HCT116 (cell line): Measurements from ENCODE around the gene MGME1. TPM values are rescaled to one million over a fixed set of nuclear protein-coding genes. Genes with fewer than 3 reads are reported as not detected.

Experiments
- ATAC-seq: fragments of 200-7000 bp; cut with Tn5 transposase; 2 replicates; pipeline ENCODE4 v1.9.1; 2020; ENCODE audit warnings: mild to moderate bottlenecking, moderate library complexity
- BruUV-seq: library from RNA; stranded (reverse); fragments of 400-500 nt; replicated peaks from 2 replicates; lab custom pipeline; 2021; lab: Mats Ljungman, UMichigan
- CTCF ChIA-PET: fragments of 300-600 bp; sonication (Branson Sonifier 250); formaldehyde crosslinking; loops from one replicate; lab custom pipeline; 2021; ENCODE audit warnings: antibody characterized with exemption; lab: Charles Lee
- POLR2A ChIA-PET: fragments of 300-600, 350-600 bp; sonication (Branson Sonifier 250); formaldehyde crosslinking; loops from one replicate; lab custom pipeline; 2021; ENCODE audit warnings: antibody characterized with exemption; lab: Charles Lee
- RAD21 ChIA-PET, 2 experiments: fragments of 300-600 bp; sonication (Branson Sonifier 250); formaldehyde crosslinking; loops; one replicate each; lab custom pipeline; 2023; ENCODE audit warnings: low total read pairs in 2 of 2; ENCODE audit not compliant: uncharacterized antibody in 2 of 2, unreplicated experiment in 2 of 2, low non-redundant PET in 1 of 2; lab: Charles Lee
- DNase-seq: peaks from one replicate; pipeline ENCODE4 v3.0.0-alpha.2; 2010; ENCODE audit warnings: low read depth, low spot score
- H2AFZ ChIP-seq: fragments of 200-600 bp; shearing (Covaris generic), sonication (generic); 2 replicates; pipeline ENCODE4 v1.6.1; 2017; ENCODE audit warnings: low read depth, mixed run types, mixed read lengths, antibody characterized with exemption, low read length; ENCODE audit not compliant: poor library complexity, severe bottlenecking
- H3K27ac ChIP-seq: 2 replicates; pipeline ENCODE4 v1.5.1; 2012; ENCODE audit warnings: low read depth, low read length
- H3K27me3 ChIP-seq: fragments of 200-600 bp; sonication (generic); 2 replicates; pipeline ENCODE4 v1.6.1; 2016; ENCODE audit warnings: mixed run types, low read length, mixed read lengths; ENCODE audit not compliant: insufficient read depth
- H3K36me3 ChIP-seq, 2 experiments: fragments of 200-500 bp in 1 of 2; fragments of 200-600 bp in 1 of 2; sonication (Bioruptor generic) in 1 of 2; sonication (generic) in 1 of 2; 2 replicates each; pipeline versions ENCODE4 v1.5.1 to v1.6.1; 2014 to 2016; ENCODE audit warnings: low read length in 2 of 2, inconsistent platforms in 1 of 2, mixed read lengths in 1 of 2, mixed run types in 1 of 2; ENCODE audit not compliant: insufficient read depth in 2 of 2, control insufficient read depth in 1 of 2
- H3K4me1 ChIP-seq, 2 experiments: fragments of 200-600 bp in 1 of 2; sonication (generic) in 1 of 2; 2 replicates each; pipeline versions ENCODE4 v1.5.1 to v1.6.1; 2012 to 2017; ENCODE audit warnings: low read length in 2 of 2, inconsistent platforms in 1 of 2, mild to moderate bottlenecking in 1 of 2, mixed read lengths in 1 of 2, mixed run types in 1 of 2, moderate library complexity in 1 of 2; ENCODE audit not compliant: insufficient read depth in 2 of 2, control insufficient read depth in 1 of 2
- H3K4me2 ChIP-seq: fragments of 200-600 bp; sonication (generic); 2 replicates; pipeline ENCODE4 v1.6.1; 2017; ENCODE audit warnings: mixed run types, low read length, mixed read lengths
- H3K4me3 ChIP-seq, 2 experiments: fragments of 200-600 bp in 1 of 2; sonication (generic) in 1 of 2; replicated peaks in 1 of 2; 2 replicates each; pipeline ENCODE4 v1.5.1; 2011 to 2016; ENCODE audit warnings: low read length in 2 of 2, control low read depth in 1 of 2, low read depth in 1 of 2, mild to moderate bottlenecking in 1 of 2, mixed read lengths in 1 of 2, mixed run types in 1 of 2
- H3K79me2 ChIP-seq: fragments of 200-600 bp; sonication (generic); 2 replicates; pipeline ENCODE4 v1.6.1; 2017; ENCODE audit warnings: mild to moderate bottlenecking, mixed run types, low read length, moderate library complexity, mixed read lengths; ENCODE audit not compliant: insufficient read depth
- H3K9ac ChIP-seq: fragments of 200-600 bp; sonication (generic); 2 replicates; pipeline ENCODE4 v1.6.1; 2016; ENCODE audit warnings: low read length, mixed read lengths
- H3K9me2 ChIP-seq: fragments of 200-600 bp; sonication (generic), shearing (Covaris generic); 2 replicates; pipeline ENCODE4 v1.6.1; 2017; ENCODE audit warnings: mixed run types, mild to moderate bottlenecking, moderate library complexity; ENCODE audit not compliant: insufficient read depth
- H3K9me3 ChIP-seq, 2 experiments: fragments of 200-500 bp in 1 of 2; fragments of 200-600 bp in 1 of 2; sonication (Bioruptor generic) in 1 of 2; sonication (generic) in 1 of 2; 2 replicates each; pipeline ENCODE4 v1.6.1; 2014 to 2017; ENCODE audit warnings: low read length in 2 of 2, mixed read lengths in 2 of 2, inconsistent platforms in 1 of 2, low read depth in 1 of 2, mild to moderate bottlenecking in 1 of 2, mixed run types in 1 of 2, moderate library complexity in 1 of 2; ENCODE audit not compliant: control insufficient read depth in 1 of 2, insufficient read depth in 1 of 2
- H4K20me1 ChIP-seq: fragments of 200-600 bp; sonication (generic), shearing (Covaris generic); 2 replicates; pipeline ENCODE4 v1.6.1; 2017; ENCODE audit warnings: mixed run types, mild to moderate bottlenecking, moderate library complexity; ENCODE audit not compliant: insufficient read depth
- ATF3 ChIP-seq: IDR thresholded peaks from 2 replicates; pipeline ENCODE4 v1.6.1; 2012
- CBX3 ChIP-seq: IDR thresholded peaks from 2 replicates; pipeline ENCODE4 v1.6.1; 2012; ENCODE audit warnings: low read depth
- CEBPB ChIP-seq: IDR thresholded peaks from 2 replicates; pipeline ENCODE4 v1.6.1; 2012; ENCODE audit warnings: low read depth
- CTCF ChIP-seq, 3 experiments: fragments of 200-600 bp in 1 of 3; sonication (generic) in 1 of 3; IDR thresholded peaks in 2 of 3; conservative IDR thresholded peaks in 1 of 3; 2 replicates each; pipeline ENCODE4 v1.5.1; 2012 to 2017; ENCODE audit warnings: low read depth in 2 of 3, low read length in 2 of 3, antibody characterized with exemption in 1 of 3, borderline replicate concordance in 1 of 3, control low read depth in 1 of 3, mild to moderate bottlenecking in 1 of 3, mixed read lengths in 1 of 3, mixed run types in 1 of 3, moderate library complexity in 1 of 3; ENCODE audit not compliant: insufficient read depth in 1 of 3
- ELF1 ChIP-seq: IDR thresholded peaks from 2 replicates; pipeline ENCODE4 v1.6.1; 2012; ENCODE audit warnings: low read depth, borderline replicate concordance
- EZH2 ChIP-seq: fragments of 200-600 bp; sonication (generic); IDR thresholded peaks from 2 replicates; pipeline ENCODE4 v1.6.1; 2017; ENCODE audit warnings: antibody characterized with exemption, mixed run types
- JUND ChIP-seq: IDR thresholded peaks from 2 replicates; pipeline ENCODE4 v1.6.1; 2012
- MAX ChIP-seq: IDR thresholded peaks from 2 replicates; pipeline ENCODE4 v1.6.1; 2012
- POLR2A ChIP-seq: IDR thresholded peaks from 2 replicates; pipeline ENCODE4 v1.7.0; 2011; ENCODE audit warnings: borderline replicate concordance; ENCODE audit not compliant: insufficient read depth, insufficient read length; ENCODE audit errors: extremely low read depth
- POLR2AphosphoS5 ChIP-seq: IDR thresholded peaks from 2 replicates; pipeline ENCODE4 v1.6.1; 2011; ENCODE audit warnings: mild to moderate bottlenecking, low read depth, low read length, moderate library complexity
- RAD21 ChIP-seq: IDR thresholded peaks from 2 replicates; pipeline ENCODE4 v1.6.1; 2012; ENCODE audit warnings: low read depth, mild to moderate bottlenecking
- SIN3A ChIP-seq: IDR thresholded peaks from 2 replicates; pipeline ENCODE4 v1.6.1; 2012; ENCODE audit warnings: low read depth
- SP1 ChIP-seq: IDR thresholded peaks from 2 replicates; pipeline ENCODE4 v1.6.1; 2012; ENCODE audit warnings: low read depth
- SRF ChIP-seq: IDR thresholded peaks from 2 replicates; pipeline ENCODE4 v1.6.1; 2012; ENCODE audit warnings: low read depth
- TCF7L2 ChIP-seq: IDR thresholded peaks from 2 replicates; pipeline ENCODE4 v1.7.0; 2011; ENCODE audit warnings: borderline replicate concordance, inconsistent platforms; ENCODE audit not compliant: insufficient read depth, insufficient read length; ENCODE audit errors: extremely low read depth
- ZBTB33 ChIP-seq: IDR thresholded peaks from 2 replicates; pipeline ENCODE4 v1.6.1; 2011; ENCODE audit warnings: mild to moderate bottlenecking, low read length, moderate library complexity; ENCODE audit not compliant: insufficient replicate concordance; ENCODE audit errors: extremely low read depth
- ZFX ChIP-seq: fragments of 450-650 bp; IDR thresholded peaks from 2 replicates; pipeline ENCODE4 v1.6.1; 2017
- ZNF274 ChIP-seq: fragments of 200-500 bp; sonication (Bioruptor generic); IDR thresholded peaks from 2 replicates; pipeline ENCODE4 v1.6.1; 2014; ENCODE audit warnings: mild to moderate bottlenecking, low read depth, low read length, inconsistent platforms
- intact Hi-C: fragments of 100-400 bp; cut with micrococcal nuclease; formaldehyde crosslinking; loops from 2 replicates; pipeline ENCODE4 v1.10.0; 2022
- total RNA-seq: library from RNA; stranded (reverse); gene quantifications from one replicate; pipeline ENCODE4 v1.2.1, GENCODE V29; 2021; ENCODE audit not compliant: unreplicated experiment

MGME1 gene
- total RNA-seq, 1 experiment from 2014 or later, result 37.1 TPM

- ChIA-PET RAD21 (no interaction called here), POLR2A (no interaction called here), CTCF (no interaction called here)
- H3K4me3 ChIP-seq, result no peak overlapping the region
- H3K79me2 ChIP-seq, result peaks cover 79% of the 10 kb centered on the region
- no TSS peak for BruUV-seq
- H3K9me3 ChIP-seq, result no peaks in the 10 kb centered on the region
- H2AFZ ChIP-seq, result no peak overlapping the region
- DNase-seq (no peak), ATAC-seq (no peak)
- H3K4me2 ChIP-seq, result no peak overlapping the region
- H3K27me3 ChIP-seq, result no peaks in the 10 kb centered on the region
- H3K4me1 ChIP-seq, result no peaks in the 10 kb centered on the region
- intact Hi-C loops, result no loop called here
- H3K27ac ChIP-seq, result no peak overlapping the region
- H3K36me3 ChIP-seq, result peaks cover 87 to 96% of the 10 kb centered on the region in 2 experiments
- no peak overlapping the region for H3K9ac ChIP-seq
- H4K20me1 ChIP-seq, result peaks cover 7% of the 10 kb centered on the region; the same call in 1 of the 2 replicates
- TF ChIP-seq ZFX (no peak), JUND (no peak), TCF7L2 (no peak), CEBPB (no peak), SP1 (no peak), SIN3A (no peak), RAD21 (no peak), POLR2AphosphoS5 (no peak), POLR2A (no peak), EZH2 (no peak), ZNF274 (no peak), SRF (no peak), MAX (no peak)
- no peaks in the 10 kb centered on the region for H3K9me2 ChIP-seq
Observed at GRCh38 chr20:17947474-17947815, 21.4 kb upstream of the MGME1 start.

GRCh38 chr20:17948442-17948841, 20.4 kb upstream of the MGME1 start:
- no peak for ATAC-seq
- ChIA-PET POLR2A (interaction anchor here (1.5 kb wide), 1 partner anchor 19 kb away, joined by 4 read pairs; no protein-coding TSS in a partner anchor), CTCF (no interaction called here), RAD21 (no interaction called here)
- Histone ChIP-seq H3K4me2 (no peak overlapping the region), H3K4me3 (no peak overlapping the region), H3K9me3 (no peaks in the 10 kb centered on the region), H3K27ac (no peak overlapping the region), H4K20me1 (peaks cover 7% of the 10 kb centered on the region; the same call in 1 of the 2 replicates), H3K4me1 (no peaks in the 10 kb centered on the region), H2AFZ (no peak overlapping the region), H3K27me3 (no peaks in the 10 kb centered on the region), H3K9me2 (no peaks in the 10 kb centered on the region), H3K36me3 (peaks cover 90 to 96% of the 10 kb centered on the region in 2 experiments), H3K9ac (no peak overlapping the region), H3K79me2 (peaks cover 89% of the 10 kb centered on the region)
- BruUV-seq, result no TSS peak
- intact Hi-C loops, result no loop called here
- no peak for DNase-seq
- TF ChIP-seq CEBPB (no peak), CTCF (IDR thresholded peaks at IDR 0.05 in 2 of 3, conservative IDR thresholded peaks at IDR 0.05 in 1 of 3; ENCODE audit: borderline replicate concordance in 1 of 3, insufficient read depth in 1 of 3, low read depth in 2 of 3, low read length in 2 of 3) (no peak), CBX3 (no peak), ATF3 (no peak), MAX (no peak), ZBTB33 (no peak), ZFX (no peak), SRF (no peak), ZNF274 (no peak), ELF1 (no peak), JUND (no peak), SIN3A (no peak)
